Measurements from ENCODE around the gene BEND5.
A peak's percentile ranks its signal among the peaks of the same experiment; 100 is the strongest.

BEND5 gene

GRCh38 chr1:48710915-48711314, 65.8 kb downstream of the BEND5 start:
- H3K27ac ChIP-seq: no peak overlapping the region
- no peak for TF ChIP-seq CTCF (conservative IDR thresholded peaks at IDR 0.05)

- no peak for TF ChIP-seq CTCF (conservative IDR thresholded peaks at IDR 0.05)
- no peak overlapping the region for H3K27ac ChIP-seq
Measured at GRCh38 chr1:48710318-48710717, 66.4 kb downstream of the BEND5 start.

- H3K27ac ChIP-seq: no peak overlapping the region
- no peak for TF ChIP-seq CTCF (conservative IDR thresholded peaks at IDR 0.05)
Measured at GRCh38 chr1:48704736-48705135, 72.0 kb downstream of the BEND5 start.

GRCh38 chr1:48701445-48701844, 75.2 kb downstream of the BEND5 start:
- H3K27ac ChIP-seq: no peak overlapping the region
- no peak for TF ChIP-seq CTCF (conservative IDR thresholded peaks at IDR 0.05)

GRCh38 chr1:48697066-48697707, 79.5 kb downstream of the BEND5 start:
- no peak overlapping the region for H3K27ac ChIP-seq
- peak; percentile 90 for TF ChIP-seq CTCF (conservative IDR thresholded peaks at IDR 0.05)

GRCh38 chr1:48695161-48695560, 81.5 kb downstream of the BEND5 start:
- no peak for TF ChIP-seq CTCF (conservative IDR thresholded peaks at IDR 0.05)
- H3K27ac ChIP-seq: no peak overlapping the region

- TF ChIP-seq CTCF (conservative IDR thresholded peaks at IDR 0.05): no peak
Measured at GRCh38 chr1:48693674-48694320, 82.9 kb downstream of the BEND5 start.

More at GRCh38 chr1:48693674-48694320, 82.9 kb downstream of the BEND5 start:
- no peak overlapping the region for H3K27ac ChIP-seq
